Measurements from ENCODE around the gene C2orf68.
A peak's percentile ranks its signal among the peaks of the same experiment; 100 is the strongest.

C2orf68 gene

GRCh38 chr2:85649201-85650190, 37.6 kb upstream of the C2orf68 start:
- Mint-ChIP-seq H3K27ac (ENCODE audit: low read depth) (no peak overlapping the region), H3K4me1 (no peaks in the 10 kb centered on the region)

GRCh38 chr2:85648619-85649018, 36.8 kb upstream of the C2orf68 start:
- Mint-ChIP-seq H3K9me3 (no peaks in the 10 kb centered on the region), H3K27ac (ENCODE audit: low read depth) (no peak overlapping the region), H3K36me3 (ENCODE audit: insufficient read depth) (peaks cover 72% of the 10 kb centered on the region), H3K27me3 (no peaks in the 10 kb centered on the region), H3K4me1 (no peaks in the 10 kb centered on the region), H3K4me3 (no peak overlapping the region)
- ATAC-seq (replicated peaks; ENCODE audit: extremely low read depth, poor library complexity, severe bottlenecking), result no peak
- DNase-seq (ENCODE audit: low spot score in 2 of 2), result no peak

More at GRCh38 chr2:85649201-85650190, 37.6 kb upstream of the C2orf68 start:
- DNase-seq (ENCODE audit: low spot score in 2 of 2) (no peak), ATAC-seq (replicated peaks; ENCODE audit: extremely low read depth, poor library complexity, severe bottlenecking) (no peak)
- Mint-ChIP-seq H3K4me3 (no peak overlapping the region), H3K27me3 (no peaks in the 10 kb centered on the region), H3K9me3 (no peaks in the 10 kb centered on the region), H3K36me3 (ENCODE audit: insufficient read depth) (peaks cover 66% of the 10 kb centered on the region)

GRCh38 chr2:85647823-85648526, 36.1 kb upstream of the C2orf68 start:
- peaks cover 75% of the 10 kb centered on the region for H3K36me3 Mint-ChIP-seq (ENCODE audit: insufficient read depth)
- ATAC-seq (replicated peaks; ENCODE audit: extremely low read depth, poor library complexity, severe bottlenecking), result no peak
- H3K27ac Mint-ChIP-seq (ENCODE audit: low read depth), result no peak overlapping the region
- H3K27me3 Mint-ChIP-seq, result no peaks in the 10 kb centered on the region
- H3K9me3 Mint-ChIP-seq, result no peaks in the 10 kb centered on the region
- DNase-seq (ENCODE audit: low spot score in 2 of 2), result no peak
- no peak overlapping the region for H3K4me3 Mint-ChIP-seq
- no peaks in the 10 kb centered on the region for H3K4me1 Mint-ChIP-seq

GRCh38 chr2:85646166-85646565, 34.3 kb upstream of the C2orf68 start:
- Mint-ChIP-seq H3K27ac (ENCODE audit: low read depth) (no peak overlapping the region), H3K4me3 (no peak overlapping the region), H3K9me3 (no peaks in the 10 kb centered on the region), H3K27me3 (no peaks in the 10 kb centered on the region), H3K36me3 (ENCODE audit: insufficient read depth) (peaks cover 83% of the 10 kb centered on the region), H3K4me1 (peaks cover 6% of the 10 kb centered on the region)
- DNase-seq (ENCODE audit: low spot score in 2 of 2) (no peak), ATAC-seq (replicated peaks; ENCODE audit: extremely low read depth, poor library complexity, severe bottlenecking) (no peak)

- H3K4me3 Mint-ChIP-seq, result no peak overlapping the region
- no peaks in the 10 kb centered on the region for H3K27me3 Mint-ChIP-seq
- H3K36me3 Mint-ChIP-seq (ENCODE audit: insufficient read depth), result peaks cover 85% of the 10 kb centered on the region
- DNase-seq (ENCODE audit: low spot score in 2 of 2), result no peak
- no peaks in the 10 kb centered on the region for H3K9me3 Mint-ChIP-seq
- peaks cover 6% of the 10 kb centered on the region for H3K4me1 Mint-ChIP-seq
- H3K27ac Mint-ChIP-seq (ENCODE audit: low read depth), result no peak overlapping the region
- ATAC-seq (replicated peaks; ENCODE audit: extremely low read depth, poor library complexity, severe bottlenecking), result no peak
These were observed 33.0 kb upstream of the C2orf68 start for GRCh38 chr2:85644909-85645308.

- Mint-ChIP-seq H3K4me3 (no peak overlapping the region), H3K36me3 (ENCODE audit: insufficient read depth) (peaks cover 93% of the 10 kb centered on the region), H3K27ac (ENCODE audit: low read depth) (peak overlapping the region; percentile 67), H3K9me3 (no peaks in the 10 kb centered on the region), H3K27me3 (no peaks in the 10 kb centered on the region), H3K4me1 (peaks cover 6% of the 10 kb centered on the region)
- DNase-seq (ENCODE audit: low spot score in 2 of 2) (no peak), ATAC-seq (replicated peaks; ENCODE audit: extremely low read depth, poor library complexity, severe bottlenecking) (no peak)
These were observed 30.9 kb upstream of the C2orf68 start for GRCh38 chr2:85642725-85643124.

- DNase-seq (ENCODE audit: low spot score in 2 of 2), result no peak
- H3K4me1 Mint-ChIP-seq, result peaks cover 20% of the 10 kb centered on the region
- H3K4me3 Mint-ChIP-seq, result no peak overlapping the region
- ATAC-seq (replicated peaks; ENCODE audit: extremely low read depth, poor library complexity, severe bottlenecking), result no peak
- H3K36me3 Mint-ChIP-seq (ENCODE audit: insufficient read depth), result peaks cover 84% of the 10 kb centered on the region
- H3K9me3 Mint-ChIP-seq, result no peaks in the 10 kb centered on the region
- H3K27me3 Mint-ChIP-seq, result no peaks in the 10 kb centered on the region
- no peak overlapping the region for H3K27ac Mint-ChIP-seq (ENCODE audit: low read depth)
These were observed 23.8 kb upstream of the C2orf68 start for GRCh38 chr2:85635636-85636035.

- ATAC-seq (replicated peaks; ENCODE audit: extremely low read depth, poor library complexity, severe bottlenecking) (no peak), DNase-seq (ENCODE audit: low spot score in 2 of 2) (no peak)
- Mint-ChIP-seq H3K4me1 (peaks cover 20% of the 10 kb centered on the region), H3K27ac (ENCODE audit: low read depth) (no peak overlapping the region), H3K36me3 (ENCODE audit: insufficient read depth) (peaks cover 84% of the 10 kb centered on the region), H3K27me3 (no peaks in the 10 kb centered on the region), H3K4me3 (no peak overlapping the region), H3K9me3 (no peaks in the 10 kb centered on the region)
These were observed 23.1 kb upstream of the C2orf68 start for GRCh38 chr2:85635011-85635410.

- no peak overlapping the region for H3K4me3 Mint-ChIP-seq
- ATAC-seq (replicated peaks; ENCODE audit: extremely low read depth, poor library complexity, severe bottlenecking) (no peak), DNase-seq (ENCODE audit: low spot score in 2 of 2) (no peak)
- no peaks in the 10 kb centered on the region for H3K27me3 Mint-ChIP-seq
- H3K36me3 Mint-ChIP-seq (ENCODE audit: insufficient read depth), result peaks cover 82% of the 10 kb centered on the region
- H3K27ac Mint-ChIP-seq (ENCODE audit: low read depth), result no peak overlapping the region
- no peaks in the 10 kb centered on the region for H3K9me3 Mint-ChIP-seq
- peaks cover 14% of the 10 kb centered on the region for H3K4me1 Mint-ChIP-seq
These were observed 19.4 kb upstream of the C2orf68 start for GRCh38 chr2:85631316-85631715.

GRCh38 chr2:85628658-85629057, 16.8 kb upstream of the C2orf68 start:
- Mint-ChIP-seq H3K4me3 (no peak overlapping the region), H3K4me1 (no peaks in the 10 kb centered on the region), H3K36me3 (ENCODE audit: insufficient read depth) (peaks cover 90% of the 10 kb centered on the region), H3K27ac (ENCODE audit: low read depth) (no peak overlapping the region), H3K27me3 (no peaks in the 10 kb centered on the region), H3K9me3 (no peaks in the 10 kb centered on the region)
- ATAC-seq (replicated peaks; ENCODE audit: extremely low read depth, poor library complexity, severe bottlenecking) (peak; percentile 52), DNase-seq (ENCODE audit: low spot score in 2 of 2) (no peak)

- H3K4me3 Mint-ChIP-seq, result no peak overlapping the region
- peaks cover 3% of the 10 kb centered on the region for H3K4me1 Mint-ChIP-seq
- DNase-seq (ENCODE audit: low spot score in 2 of 2) (no peak), ATAC-seq (replicated peaks; ENCODE audit: extremely low read depth, poor library complexity, severe bottlenecking) (no peak)
- H3K9me3 Mint-ChIP-seq, result no peaks in the 10 kb centered on the region
- H3K27me3 Mint-ChIP-seq, result no peaks in the 10 kb centered on the region
- peaks cover 79% of the 10 kb centered on the region for H3K36me3 Mint-ChIP-seq (ENCODE audit: insufficient read depth)
- no peak overlapping the region for H3K27ac Mint-ChIP-seq (ENCODE audit: low read depth)
These were observed 12.1 kb upstream of the C2orf68 start for GRCh38 chr2:85623991-85624390.

- Mint-ChIP-seq H3K9me3 (no peaks in the 10 kb centered on the region), H3K36me3 (ENCODE audit: insufficient read depth) (peaks cover 61% of the 10 kb centered on the region), H3K27ac (ENCODE audit: low read depth) (no peak overlapping the region), H3K27me3 (no peaks in the 10 kb centered on the region), H3K4me1 (peaks cover 13% of the 10 kb centered on the region), H3K4me3 (no peak overlapping the region)
- ATAC-seq (replicated peaks; ENCODE audit: extremely low read depth, poor library complexity, severe bottlenecking) (no peak), DNase-seq (ENCODE audit: low spot score in 2 of 2) (no peak)
These were observed 9.5 kb upstream of the C2orf68 start for GRCh38 chr2:85621338-85621737.

GRCh38 chr2:85619617-85620016, 7.8 kb upstream of the C2orf68 start:
- H3K36me3 Mint-ChIP-seq (ENCODE audit: insufficient read depth), result peaks cover 47% of the 10 kb centered on the region
- no peaks in the 10 kb centered on the region for H3K27me3 Mint-ChIP-seq
- H3K4me1 Mint-ChIP-seq, result peaks cover 19% of the 10 kb centered on the region
- H3K4me3 Mint-ChIP-seq, result no peak overlapping the region
- no peaks in the 10 kb centered on the region for H3K9me3 Mint-ChIP-seq
- no peak overlapping the region for H3K27ac Mint-ChIP-seq (ENCODE audit: low read depth)
- ATAC-seq (replicated peaks; ENCODE audit: extremely low read depth, poor library complexity, severe bottlenecking) (no peak), DNase-seq (ENCODE audit: low spot score in 2 of 2) (no peak)
